Esophagus squamous epithelium (tissue), 4 donors: ENCODE results near the gene SECISBP2L.

ENCODE experiments used
- CTCF ChIP-seq, 6 experiments: fragments of 450-650 bp in 4 of 6; fragments of 200-600 bp in 2 of 6; sonication (generic) in 2 of 6; IDR thresholded peaks; one replicate each; pipeline ENCODE4 v1.5.1; 2016 to 2019; ENCODE audit warnings: antibody characterized with exemption in 6 of 6, mild to moderate bottlenecking in 4 of 6, moderate library complexity in 4 of 6
- POLR2A ChIP-seq, 4 donors: fragments of 450-650 bp; IDR thresholded peaks; one replicate each; pipeline ENCODE4 v1.6.1; 2017; ENCODE audit warnings: antibody characterized with exemption in 4 of 4, mild to moderate bottlenecking in 4 of 4, moderate library complexity in 3 of 4

- TF ChIP-seq CTCF (IDR thresholded peaks at IDR 0.05) (no peak), POLR2A (IDR thresholded peaks at IDR 0.05) (no peak)
Measured at GRCh38 chr15:48992545-48992944, 53.7 kb downstream of the SECISBP2L start.
